Keratinocyte (primary cell): ENCODE measurements around the gene CDYL2. TPM values are rescaled to one million over a fixed set of nuclear protein-coding genes. Genes with fewer than 3 reads are reported as not detected.

Source experiments
- DNase-seq: peaks from one replicate; pipeline ENCODE4 v3.0.0-alpha.2; 2011; ENCODE audit warnings: low read depth, missing footprints, low spot score
- FAIRE-seq: peaks from 2 replicates; lab custom pipeline; 2011; peaks lifted over from hg19 to GRCh38; lab: Jason Lieb, UNC
- H2AFZ ChIP-seq: 2 replicates; pipeline ENCODE4 v1.6.0; 2012; ENCODE audit warnings: low read length, control low read depth, inconsistent platforms; ENCODE audit not compliant: control insufficient read depth
- H3K27ac ChIP-seq: 2 replicates; pipeline ENCODE4 v1.5.1; 2011; ENCODE audit warnings: low read length; ENCODE audit not compliant: control insufficient read depth, insufficient read depth
- H3K27me3 ChIP-seq: 3 replicates; pipeline ENCODE4 v1.6.0; 2011; ENCODE audit warnings: low read length; ENCODE audit not compliant: control insufficient read depth, insufficient read depth; ENCODE audit errors: extremely low read depth
- H3K36me3 ChIP-seq, 2 experiments: 2 replicates in 1 of 2; 3 replicates in 1 of 2; pipeline ENCODE4 v1.5.1; 2011; ENCODE audit warnings: low read length in 2 of 2, mild to moderate bottlenecking in 1 of 2; ENCODE audit not compliant: control insufficient read depth in 2 of 2, insufficient read depth in 2 of 2; ENCODE audit errors: extremely low read depth in 1 of 2
- H3K4me1 ChIP-seq: 3 replicates; pipeline ENCODE4 v1.5.1; 2011; ENCODE audit warnings: low read length; ENCODE audit not compliant: control insufficient read depth, insufficient read depth; ENCODE audit errors: extremely low read depth
- H3K4me2 ChIP-seq: 3 replicates; pipeline ENCODE4 v1.6.0; 2011; ENCODE audit warnings: low read depth, low read length; ENCODE audit not compliant: control insufficient read depth, insufficient read depth; ENCODE audit errors: extremely low read depth
- H3K4me3 ChIP-seq, 3 experiments: fragments of 200-600 bp in 1 of 3; sonication (generic) in 1 of 3; 2 replicates in 2 of 3; 3 replicates in 1 of 3; pipeline ENCODE4 v1.5.1; 2011 to 2016; ENCODE audit warnings: low read length in 3 of 3, mild to moderate bottlenecking in 3 of 3, control low read depth in 2 of 3, inconsistent platforms in 1 of 3, low read depth in 1 of 3, mixed read lengths in 1 of 3, mixed run types in 1 of 3, moderate library complexity in 1 of 3; ENCODE audit not compliant: control insufficient read depth in 2 of 3, insufficient read depth in 2 of 3; ENCODE audit errors: extremely low read depth in 1 of 3
- H3K79me2 ChIP-seq: 2 replicates; pipeline ENCODE4 v1.6.0; 2012; ENCODE audit warnings: low read length; ENCODE audit not compliant: control insufficient read depth, insufficient read depth
- H3K9ac ChIP-seq: 3 replicates; pipeline ENCODE4 v1.6.0; 2011; ENCODE audit warnings: low read length; ENCODE audit not compliant: control insufficient read depth, insufficient read depth; ENCODE audit errors: extremely low read depth
- H3K9me1 ChIP-seq: 3 replicates; pipeline ENCODE4 v1.6.0; 2011; ENCODE audit warnings: low read length; ENCODE audit not compliant: control insufficient read depth, insufficient read depth; ENCODE audit errors: extremely low read depth
- H3K9me3 ChIP-seq: 2 replicates; pipeline ENCODE4 v1.5.1; 2012; ENCODE audit warnings: low read depth, low read length; ENCODE audit not compliant: control insufficient read depth
- H4K20me1 ChIP-seq: 3 replicates; pipeline ENCODE4 v1.6.0; 2011; ENCODE audit warnings: low read length; ENCODE audit not compliant: control insufficient read depth, insufficient read depth; ENCODE audit errors: extremely low read depth
- CTCF ChIP-seq, 3 experiments: IDR thresholded peaks in 1 of 3; conservative IDR thresholded peaks in 1 of 3; optimal IDR thresholded peaks in 1 of 3; 2 replicates in 2 of 3; 3 replicates in 1 of 3; pipeline versions ENCODE3 to v1.5.1; 2011; ENCODE audit warnings: low read length in 3 of 3, mild to moderate bottlenecking in 3 of 3, moderate library complexity in 2 of 3, control low read depth in 1 of 3, inconsistent platforms in 1 of 3; ENCODE audit not compliant: insufficient read depth in 2 of 3; ENCODE audit errors: extremely low read depth in 1 of 3
- EZH2 ChIP-seq: IDR thresholded peaks from one replicate; pipeline ENCODE4 v1.6.1; 2012; ENCODE audit warnings: inconsistent platforms, mild to moderate bottlenecking, low read length, moderate library complexity
- dilution Hi-C: fragments of 300-500 bp; cut with MboI; formaldehyde crosslinking; loops from one replicate; pipeline ENCODE4 v1.7.0; 2020; ENCODE audit warnings: low sequenced_read_pairs; ENCODE audit not compliant: extremely low pct_ligation_motif_present
- polyA plus RNA-seq, 5 experiments: library from polyadenylated mRNA; depleted of rRNA in 3 of 5; stranded (reverse) in 3 of 5; stranded (forward) in 1 of 5; unstranded in 1 of 5; fragments of >200 nt; gene quantifications; 1 replicate in 1 of 5; 2 replicates in 3 of 5; 3 replicates in 1 of 5; pipeline versions ENCODE4 v1.2.1 to v1.2.3, GENCODE V29; 2011 to 2012; ENCODE audit warnings: missing spikeins in 2 of 5, low read depth in 1 of 5, low replicate concordance in 1 of 5

The CDYL2 gene
- polyA plus RNA-seq, 1 donor (not counting 4 experiments of a cell fraction or from before 2014, with no cell fraction given): 2.0 TPM

GRCh38 chr16:80831039-80831438, 26.6 kb upstream of the CDYL2 start:
- no peak overlapping the region for H3K4me2 ChIP-seq
- dilution Hi-C loops: no loop called here
- no peaks in the 10 kb centered on the region for H3K4me1 ChIP-seq
- no peaks in the 10 kb centered on the region for H3K9me1 ChIP-seq
- no peak overlapping the region for H3K27ac ChIP-seq
- no peak for FAIRE-seq
- H3K79me2 ChIP-seq: no peaks in the 10 kb centered on the region
- H3K9me3 ChIP-seq: no peaks in the 10 kb centered on the region
- H3K36me3 ChIP-seq: no peaks in the 10 kb centered on the region
- TF ChIP-seq CTCF (optimal IDR thresholded peaks at IDR 0.05 in 1 of 3, IDR thresholded peaks at IDR 0.05 in 1 of 3, conservative IDR thresholded peaks at IDR 0.05 in 1 of 3; ENCODE audit: extremely low read depth in 1 of 3, insufficient read depth in 2 of 3, low read length in 3 of 3) (no peak), EZH2 (no peak)
- no peak overlapping the region for H3K9ac ChIP-seq
- H3K4me3 ChIP-seq: no peak overlapping the region
- no peaks in the 10 kb centered on the region for H3K27me3 ChIP-seq
- DNase-seq: no peak
- H4K20me1 ChIP-seq: no peaks in the 10 kb centered on the region
- H2AFZ ChIP-seq: no peak overlapping the region

- Histone ChIP-seq H3K9me1 (no peaks in the 10 kb centered on the region), H4K20me1 (no peaks in the 10 kb centered on the region), H3K9ac (no peak overlapping the region), H3K27me3 (no peaks in the 10 kb centered on the region), H3K27ac (no peak overlapping the region), H3K9me3 (no peaks in the 10 kb centered on the region), H3K4me3 (no peak overlapping the region), H3K4me1 (no peaks in the 10 kb centered on the region), H3K79me2 (no peaks in the 10 kb centered on the region), H2AFZ (no peak overlapping the region), H3K4me2 (no peak overlapping the region), H3K36me3 (no peaks in the 10 kb centered on the region)
- TF ChIP-seq EZH2: no peak
- no peak for TF ChIP-seq CTCF (optimal IDR thresholded peaks at IDR 0.05 in 1 of 3, IDR thresholded peaks at IDR 0.05 in 1 of 3, conservative IDR thresholded peaks at IDR 0.05 in 1 of 3; ENCODE audit: extremely low read depth in 1 of 3, insufficient read depth in 2 of 3, low read length in 3 of 3)
- DNase-seq: no peak
- no peak for FAIRE-seq
- dilution Hi-C loops: no loop called here
Observed at GRCh38 chr16:80828495-80828894, 24.1 kb upstream of the CDYL2 start.
